GM12878 (cell line): ENCODE results near the gene PLEKHG1. TPM values are rescaled to one million over a fixed set of nuclear protein-coding genes. Genes with fewer than 3 reads are reported as not detected.

Source experiments
- BRCA1 ChIP-seq: IDR thresholded peaks from 2 replicates; pipeline ENCODE4 v1.6.1; 2011; ENCODE audit warnings: low read depth, low read length, improper control_type of control experiment
- CBFB ChIP-seq: IDR thresholded peaks from 2 replicates; pipeline ENCODE4 v1.6.1; 2016; ENCODE audit warnings: antibody characterized with exemption, low read depth
- CHD4 ChIP-seq: fragments of 200-600 bp; sonication (generic); IDR thresholded peaks from 2 replicates; pipeline ENCODE4 v1.6.1; 2016; ENCODE audit warnings: mild to moderate bottlenecking
- IRF5 ChIP-seq: fragments of 450-650 bp; IDR thresholded peaks from 2 replicates; pipeline ENCODE4 v1.6.1; 2017; ENCODE audit warnings: borderline replicate concordance
- JUNB ChIP-seq: IDR thresholded peaks from 2 replicates; pipeline ENCODE4 v1.6.1; 2016; ENCODE audit warnings: antibody characterized with exemption, mild to moderate bottlenecking
- KAT2A ChIP-seq: conservative IDR thresholded peaks from 2 replicates; pipeline ENCODE4 v1.6.1; 2011; ENCODE audit warnings: low read depth, low read length; ENCODE audit not compliant: control insufficient read depth
- MLLT1 ChIP-seq: fragments of 450-650 bp; IDR thresholded peaks from 2 replicates; pipeline ENCODE4 v1.6.1; 2016; ENCODE audit warnings: mild to moderate bottlenecking
- MXI1 ChIP-seq: fragments of 150-350 bp; IDR thresholded peaks from 2 replicates; pipeline ENCODE4 v1.6.1; 2011; ENCODE audit warnings: low read depth, mild to moderate bottlenecking, inconsistent platforms, low read length, improper control_type of control experiment
- SREBF2 ChIP-seq: IDR thresholded peaks from 2 replicates; pipeline ENCODE4 v1.6.1; 2012; ENCODE audit warnings: mild to moderate bottlenecking, low read length
- TCF12 ChIP-seq: IDR thresholded peaks from 2 replicates; pipeline ENCODE4 v1.6.1; 2011; ENCODE audit warnings: low read depth, mild to moderate bottlenecking, low read length
- WRNIP1 ChIP-seq: IDR thresholded peaks from 2 replicates; pipeline ENCODE4 v1.6.1; 2011; ENCODE audit warnings: low read depth, low read length, improper control_type of control experiment, borderline replicate concordance
- ZNF207 ChIP-seq: fragments of 450-650 bp; IDR thresholded peaks from 2 replicates; pipeline ENCODE4 v1.6.1; 2014; ENCODE audit warnings: antibody characterized with exemption, mild to moderate bottlenecking, borderline replicate concordance
- polyA plus RNA-seq, 11 experiments: library from polyadenylated mRNA; depleted of rRNA in 4 of 11; unstranded in 6 of 11; stranded (reverse) in 5 of 11; fragments of >200 nt; fragmentation: Nextera tagmentation in 4 of 11; fragmentation: Illumina TruSeq in 1 of 11; extraction: Ambion mirVana in 4 of 11; extraction: Trizol in 1 of 11; gene quantifications; 1 replicate in 1 of 11; 2 replicates in 10 of 11; pipeline versions ENCODE4 v1.2.1 to v1.2.3, GENCODE V29; 2011 to 2016; ENCODE audit warnings: inconsistent platforms in 2 of 11, missing spikeins in 2 of 11, low read depth in 1 of 11
- total RNA-seq, 4 experiments: library from RNA; depleted of rRNA in 3 of 4; stranded (reverse); fragments of >200 nt in 3 of 4; fragmentation: Illumina TruSeq in 1 of 4; extraction: Trizol in 1 of 4; gene quantifications; 2 replicates each; pipeline versions ENCODE4 v1.2.1 to v1.2.3, GENCODE V29; 2013 to 2021
- TF ChIP-seq, protein P1 (sequence below), 3 experiments: IDR thresholded peaks in 2 of 3; conservative IDR thresholded peaks in 1 of 3; 2 replicates each; pipeline ENCODE4 v1.5.1; 2011; ENCODE audit warnings: low read depth in 3 of 3, low read length in 3 of 3, mild to moderate bottlenecking in 3 of 3, control low read depth in 2 of 3, moderate library complexity in 2 of 3, inconsistent platforms in 1 of 3, mixed read lengths in 1 of 3; ENCODE audit not compliant: control insufficient read depth in 2 of 3, insufficient read depth in 1 of 3; ENCODE audit errors: extremely low read depth in 1 of 3
- TF ChIP-seq, protein P2 (sequence below): fragments of 450-650 bp; formaldehyde crosslinking; IDR thresholded peaks from 2 replicates; pipeline ENCODE4 v1.4.0; 2022; ENCODE audit warnings: mild to moderate bottlenecking, moderate library complexity
- TF ChIP-seq, protein P3 (sequence below): IDR thresholded peaks from 2 replicates; pipeline ENCODE4 v1.6.1; 2011; ENCODE audit warnings: borderline replicate concordance, low read depth, mild to moderate bottlenecking, moderate library complexity, mixed read lengths, low read length; ENCODE audit not compliant: insufficient read depth; ENCODE audit errors: extremely low read length
- TF ChIP-seq, protein P4 (sequence below): fragments of 450-650 bp; IDR thresholded peaks from 2 replicates; pipeline ENCODE4 v1.6.1; 2018; ENCODE audit warnings: mild to moderate bottlenecking, low read depth, moderate library complexity; ENCODE audit not compliant: partially characterized antibody

The PLEKHG1 gene
- total and polyA plus RNA-seq, 10 of the 15 experiments (the other 5 are each of a cell fraction or from before 2014, with no cell fraction given): 0.77 to 17.2 (median 4.9) TPM

DNA sequence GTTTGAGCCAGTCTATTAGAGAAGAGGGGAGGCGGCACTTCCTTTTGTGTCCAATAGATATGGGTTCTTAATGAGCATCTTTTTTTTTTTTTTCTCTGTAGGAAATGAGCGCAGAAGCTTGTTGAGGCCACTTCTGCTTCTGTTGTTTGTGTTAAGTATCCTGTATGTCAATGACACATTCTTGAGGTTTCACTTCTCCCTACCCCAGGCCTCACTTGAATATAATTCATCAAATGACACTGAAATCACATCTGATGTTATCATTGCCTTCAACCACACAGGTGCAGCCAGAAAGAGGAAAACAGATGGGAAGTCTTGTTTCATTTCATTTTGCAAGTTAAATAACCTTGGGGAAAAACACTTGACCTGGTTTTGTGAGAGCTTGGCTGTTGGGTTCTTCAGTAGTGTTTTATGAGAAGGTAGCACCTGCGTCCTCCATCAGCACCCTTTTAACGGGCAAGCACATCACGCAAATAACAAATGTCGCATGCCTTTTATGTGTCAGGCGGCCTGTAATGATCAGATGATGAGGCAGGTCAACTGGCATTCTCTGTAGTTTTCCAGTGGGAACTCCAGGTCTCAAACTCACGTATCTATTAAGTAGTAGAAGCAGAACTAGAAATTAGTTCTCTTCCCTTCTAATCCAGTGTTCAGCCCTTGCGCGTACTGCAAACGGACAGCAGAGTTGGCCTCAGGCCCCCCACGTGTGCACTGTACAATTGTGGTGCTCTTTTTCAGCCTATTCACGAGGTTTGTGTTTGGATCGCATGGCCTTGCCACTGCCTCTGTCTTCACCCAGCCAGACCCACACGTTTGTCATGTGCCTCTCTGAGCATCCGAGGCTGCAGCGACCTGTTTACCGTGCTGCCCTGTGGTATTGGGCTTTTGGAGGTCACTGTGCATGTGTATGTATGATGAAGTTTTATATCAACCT lies 23.5 kb downstream of the PLEKHG1 start (continued):
- TF ChIP-seq IRF5 (no peak), KAT2A (no peak), SREBF2 (no peak), TCF12 (no peak), BRCA1 (no peak), CBFB (0 out of 2 replicates have a peak, but pooled peaks have one; percentile 26), WRNIP1 (no peak), ZNF207 (no peak), JUNB (peak; percentile 76), MLLT1 (no peak), CHD4 (no peak), MXI1 (peak; percentile 38; the same call in 1 of the 2 replicates)
- TF ChIP-seq, protein P1, sequence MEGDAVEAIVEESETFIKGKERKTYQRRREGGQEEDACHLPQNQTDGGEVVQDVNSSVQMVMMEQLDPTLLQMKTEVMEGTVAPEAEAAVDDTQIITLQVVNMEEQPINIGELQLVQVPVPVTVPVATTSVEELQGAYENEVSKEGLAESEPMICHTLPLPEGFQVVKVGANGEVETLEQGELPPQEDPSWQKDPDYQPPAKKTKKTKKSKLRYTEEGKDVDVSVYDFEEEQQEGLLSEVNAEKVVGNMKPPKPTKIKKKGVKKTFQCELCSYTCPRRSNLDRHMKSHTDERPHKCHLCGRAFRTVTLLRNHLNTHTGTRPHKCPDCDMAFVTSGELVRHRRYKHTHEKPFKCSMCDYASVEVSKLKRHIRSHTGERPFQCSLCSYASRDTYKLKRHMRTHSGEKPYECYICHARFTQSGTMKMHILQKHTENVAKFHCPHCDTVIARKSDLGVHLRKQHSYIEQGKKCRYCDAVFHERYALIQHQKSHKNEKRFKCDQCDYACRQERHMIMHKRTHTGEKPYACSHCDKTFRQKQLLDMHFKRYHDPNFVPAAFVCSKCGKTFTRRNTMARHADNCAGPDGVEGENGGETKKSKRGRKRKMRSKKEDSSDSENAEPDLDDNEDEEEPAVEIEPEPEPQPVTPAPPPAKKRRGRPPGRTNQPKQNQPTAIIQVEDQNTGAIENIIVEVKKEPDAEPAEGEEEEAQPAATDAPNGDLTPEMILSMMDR (IDR thresholded peaks at IDR 0.05 in 2 of 3, conservative IDR thresholded peaks at IDR 0.05 in 1 of 3; ENCODE audit: control insufficient read depth in 2 of 3, extremely low read depth in 1 of 3, insufficient read depth in 1 of 3, low read depth in 3 of 3, low read length in 3 of 3): no peak
- TF ChIP-seq, protein P2, sequence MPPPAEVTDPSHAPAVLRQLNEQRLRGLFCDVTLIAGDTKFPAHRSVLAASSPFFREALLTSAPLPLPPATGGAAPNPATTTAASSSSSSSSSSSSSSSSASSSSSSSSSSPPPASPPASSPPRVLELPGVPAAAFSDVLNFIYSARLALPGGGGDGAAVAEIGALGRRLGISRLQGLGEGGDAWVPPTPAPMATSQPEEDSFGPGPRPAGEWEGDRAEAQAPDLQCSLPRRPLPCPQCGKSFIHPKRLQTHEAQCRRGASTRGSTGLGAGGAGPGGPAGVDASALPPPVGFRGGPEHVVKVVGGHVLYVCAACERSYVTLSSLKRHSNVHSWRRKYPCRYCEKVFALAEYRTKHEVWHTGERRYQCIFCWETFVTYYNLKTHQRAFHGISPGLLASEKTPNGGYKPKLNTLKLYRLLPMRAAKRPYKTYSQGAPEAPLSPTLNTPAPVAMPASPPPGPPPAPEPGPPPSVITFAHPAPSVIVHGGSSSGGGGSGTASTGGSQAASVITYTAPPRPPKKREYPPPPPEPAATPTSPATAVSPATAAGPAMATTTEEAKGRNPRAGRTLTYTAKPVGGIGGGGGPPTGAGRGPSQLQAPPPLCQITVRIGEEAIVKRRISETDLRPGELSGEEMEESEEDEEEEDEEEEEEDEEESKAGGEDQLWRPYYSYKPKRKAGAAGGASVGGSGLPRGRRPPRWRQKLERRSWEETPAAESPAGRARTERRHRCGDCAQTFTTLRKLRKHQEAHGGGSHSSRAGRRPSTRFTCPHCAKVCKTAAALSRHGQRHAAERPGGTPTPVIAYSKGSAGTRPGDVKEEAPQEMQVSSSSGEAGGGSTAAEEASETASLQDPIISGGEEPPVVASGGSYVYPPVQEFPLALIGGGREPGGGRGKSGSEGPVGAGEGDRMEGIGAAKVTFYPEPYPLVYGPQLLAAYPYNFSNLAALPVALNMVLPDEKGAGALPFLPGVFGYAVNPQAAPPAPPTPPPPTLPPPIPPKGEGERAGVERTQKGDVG (CRISPR knock-in tag): no peak
- TF ChIP-seq, protein P3, sequence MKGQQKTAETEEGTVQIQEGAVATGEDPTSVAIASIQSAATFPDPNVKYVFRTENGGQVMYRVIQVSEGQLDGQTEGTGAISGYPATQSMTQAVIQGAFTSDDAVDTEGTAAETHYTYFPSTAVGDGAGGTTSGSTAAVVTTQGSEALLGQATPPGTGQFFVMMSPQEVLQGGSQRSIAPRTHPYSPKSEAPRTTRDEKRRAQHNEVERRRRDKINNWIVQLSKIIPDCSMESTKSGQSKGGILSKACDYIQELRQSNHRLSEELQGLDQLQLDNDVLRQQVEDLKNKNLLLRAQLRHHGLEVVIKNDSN: no peak
- TF ChIP-seq, protein P4, sequence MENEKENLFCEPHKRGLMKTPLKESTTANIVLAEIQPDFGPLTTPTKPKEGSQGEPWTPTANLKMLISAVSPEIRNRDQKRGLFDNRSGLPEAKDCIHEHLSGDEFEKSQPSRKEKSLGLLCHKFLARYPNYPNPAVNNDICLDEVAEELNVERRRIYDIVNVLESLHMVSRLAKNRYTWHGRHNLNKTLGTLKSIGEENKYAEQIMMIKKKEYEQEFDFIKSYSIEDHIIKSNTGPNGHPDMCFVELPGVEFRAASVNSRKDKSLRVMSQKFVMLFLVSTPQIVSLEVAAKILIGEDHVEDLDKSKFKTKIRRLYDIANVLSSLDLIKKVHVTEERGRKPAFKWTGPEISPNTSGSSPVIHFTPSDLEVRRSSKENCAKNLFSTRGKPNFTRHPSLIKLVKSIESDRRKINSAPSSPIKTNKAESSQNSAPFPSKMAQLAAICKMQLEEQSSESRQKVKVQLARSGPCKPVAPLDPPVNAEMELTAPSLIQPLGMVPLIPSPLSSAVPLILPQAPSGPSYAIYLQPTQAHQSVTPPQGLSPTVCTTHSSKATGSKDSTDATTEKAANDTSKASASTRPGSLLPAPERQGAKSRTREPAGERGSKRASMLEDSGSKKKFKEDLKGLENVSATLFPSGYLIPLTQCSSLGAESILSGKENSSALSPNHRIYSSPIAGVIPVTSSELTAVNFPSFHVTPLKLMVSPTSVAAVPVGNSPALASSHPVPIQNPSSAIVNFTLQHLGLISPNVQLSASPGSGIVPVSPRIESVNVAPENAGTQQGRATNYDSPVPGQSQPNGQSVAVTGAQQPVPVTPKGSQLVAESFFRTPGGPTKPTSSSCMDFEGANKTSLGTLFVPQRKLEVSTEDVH: no peak
